Endothelial cell of umbilical vein (primary cell): ENCODE results near the gene TSC22D1. TPM values are rescaled to one million over a fixed set of nuclear protein-coding genes. Genes with fewer than 3 reads are reported as not detected.

ENCODE experiments used
- BruUV-seq: library from RNA; stranded (reverse); fragments of 400-500 nt; replicated peaks from 2 replicates; lab custom pipeline; 2021; lab: Mats Ljungman, UMichigan
- CTCF ChIA-PET: fragments of 300-600, 350-600 bp; sonication (Branson Sonifier 250); formaldehyde crosslinking; loops from one replicate; lab custom pipeline; 2021; ENCODE audit warnings: antibody characterized with exemption, inconsistent platforms; lab: Charles Lee
- POLR2A ChIA-PET: fragments of 300-600, 350-600 bp; sonication (Branson Sonifier 250); formaldehyde crosslinking; loops from one replicate; lab custom pipeline; 2021; ENCODE audit warnings: antibody characterized with exemption, inconsistent platforms; lab: Charles Lee
- DNase-seq: peaks from one replicate; pipeline ENCODE4 v3.0.0-alpha.2; 2011; ENCODE audit warnings: low read depth, low spot score
- FAIRE-seq: peaks from 2 replicates; lab custom pipeline; 2011; peaks lifted over from hg19 to GRCh38; lab: Jason Lieb, UNC
- H2AFZ ChIP-seq: 2 replicates; pipeline ENCODE4 v1.6.0; 2012; ENCODE audit warnings: low read depth, low read length, control low read depth, inconsistent platforms
- H3K27ac ChIP-seq: 2 replicates; pipeline ENCODE4 v1.5.1; 2011; ENCODE audit warnings: low read depth, mild to moderate bottlenecking, control low read depth, low read length, moderate library complexity; ENCODE audit not compliant: insufficient read depth
- H3K27me3 ChIP-seq, 2 experiments: 2 replicates each; pipeline versions ENCODE4 v1.6.0 to v1.6.1; 2011; ENCODE audit warnings: low read length in 2 of 2, mixed read lengths in 1 of 2; ENCODE audit not compliant: control insufficient read depth in 2 of 2, insufficient read depth in 2 of 2
- H3K36me3 ChIP-seq, 2 experiments: 2 replicates in 1 of 2; 3 replicates in 1 of 2; pipeline ENCODE4 v1.5.1; 2011; ENCODE audit warnings: low read length in 2 of 2, mild to moderate bottlenecking in 1 of 2, moderate library complexity in 1 of 2; ENCODE audit not compliant: control insufficient read depth in 2 of 2, insufficient read depth in 2 of 2; ENCODE audit errors: extremely low read depth in 1 of 2
- H3K4me1 ChIP-seq: 3 replicates; pipeline ENCODE4 v1.5.1; 2011; ENCODE audit warnings: mild to moderate bottlenecking, low read length; ENCODE audit not compliant: control insufficient read depth, insufficient read depth; ENCODE audit errors: extremely low read depth
- H3K4me2 ChIP-seq: 2 replicates; pipeline ENCODE4 v1.6.1; 2011; ENCODE audit warnings: low read length, control low read depth, mixed read lengths; ENCODE audit not compliant: insufficient read depth
- H3K4me3 ChIP-seq, 3 experiments: fragments of 200-600 bp in 1 of 3; sonication (generic), shearing (Covaris generic) in 1 of 3; replicated peaks in 1 of 3; 2 replicates each; pipeline ENCODE4 v1.5.1; 2011 to 2016; ENCODE audit warnings: control low read depth in 3 of 3, low read length in 3 of 3, mild to moderate bottlenecking in 2 of 3, inconsistent platforms in 1 of 3, low read depth in 1 of 3, moderate library complexity in 1 of 3; ENCODE audit not compliant: insufficient read depth in 1 of 3
- H3K79me2 ChIP-seq: 2 replicates; pipeline ENCODE4 v1.6.0; 2012; ENCODE audit warnings: low read length, inconsistent platforms; ENCODE audit not compliant: control insufficient read depth, insufficient read depth
- H3K9ac ChIP-seq: replicated peaks from 2 replicates; pipeline ENCODE3; 2011; ENCODE audit warnings: low read length, control low read depth; ENCODE audit not compliant: insufficient read depth; ENCODE audit errors: extremely low read depth
- H3K9me1 ChIP-seq: replicated peaks from 3 replicates; pipeline ENCODE4 v1.6.0; 2011; ENCODE audit warnings: mild to moderate bottlenecking, low read length; ENCODE audit not compliant: control insufficient read depth, insufficient read depth; ENCODE audit errors: extremely low read depth
- H3K9me3 ChIP-seq: replicated peaks from 2 replicates; pipeline ENCODE4 v1.5.1; 2012; ENCODE audit warnings: low read length, inconsistent platforms; ENCODE audit not compliant: control insufficient read depth, insufficient read depth
- H4K20me1 ChIP-seq: replicated peaks from 2 replicates; pipeline ENCODE3; 2011; ENCODE audit warnings: mild to moderate bottlenecking, low read length; ENCODE audit not compliant: control insufficient read depth, insufficient read depth; ENCODE audit errors: extremely low read depth
- CTCF ChIP-seq, 2 donors: IDR thresholded peaks; 1 replicate in 1 of 2; 2 replicates in 1 of 2; pipeline ENCODE4 v1.5.1; 2011; ENCODE audit warnings: low read length in 2 of 2, mild to moderate bottlenecking in 2 of 2, moderate library complexity in 2 of 2, control low read depth in 1 of 2, inconsistent platforms in 1 of 2, low read depth in 1 of 2; ENCODE audit not compliant: insufficient read depth in 1 of 2; ENCODE audit errors: extremely low read depth in 1 of 2
- EZH2 ChIP-seq: IDR thresholded peaks from 2 replicates; pipeline ENCODE4 v1.6.1; 2012; ENCODE audit warnings: borderline replicate concordance, low read depth, mild to moderate bottlenecking, moderate library complexity, low read length, inconsistent platforms; ENCODE audit not compliant: severe bottlenecking
- FOS ChIP-seq: IDR thresholded peaks from 2 replicates; pipeline ENCODE4 v1.6.1; 2011; ENCODE audit warnings: mild to moderate bottlenecking, low read length, moderate library complexity, borderline replicate concordance; ENCODE audit not compliant: insufficient read depth
- GATA2 ChIP-seq: IDR thresholded peaks from 2 replicates; pipeline ENCODE4 v1.7.0; 2011; ENCODE audit warnings: low read depth, mild to moderate bottlenecking, moderate library complexity, mixed read lengths, low read length; ENCODE audit not compliant: insufficient read length, insufficient read depth
- JUN ChIP-seq: IDR thresholded peaks from 2 replicates; pipeline ENCODE4 v1.6.1; 2011; ENCODE audit warnings: borderline replicate concordance, low read depth; ENCODE audit not compliant: insufficient read length, insufficient read depth
- MAX ChIP-seq: IDR thresholded peaks from 2 replicates; pipeline ENCODE4 v1.6.1; 2011; ENCODE audit not compliant: insufficient read depth, insufficient read length
- MYC ChIP-seq: IDR thresholded peaks from one replicate; pipeline ENCODE4 v1.6.1; 2011; ENCODE audit warnings: mild to moderate bottlenecking, low read depth, low read length
- POLR2A ChIP-seq: IDR thresholded peaks from 2 replicates; pipeline ENCODE4 v1.6.1; 2012; ENCODE audit warnings: low read depth, mild to moderate bottlenecking, control low read depth, low read length
- POLR2AphosphoS5 ChIP-seq: IDR thresholded peaks from 2 replicates; pipeline ENCODE4 v1.6.1; 2012; ENCODE audit warnings: low read depth, mild to moderate bottlenecking, control low read depth, low read length, moderate library complexity; ENCODE audit not compliant: insufficient read depth
- dilution Hi-C: fragments of 300-500 bp; cut with MboI; formaldehyde crosslinking; loops from one replicate; pipeline ENCODE4 v1.15.0; 2019; ENCODE audit warnings: low sequenced_read_pairs; ENCODE audit not compliant: extremely low pct_ligation_motif_present
- intact Hi-C: fragments of 100-400 bp; cut with micrococcal nuclease; formaldehyde crosslinking; loops from one replicate; pipeline ENCODE4 v1.10.0; 2022
- polyA plus RNA-seq, 4 experiments: library from polyadenylated mRNA; depleted of rRNA in 3 of 4; stranded (reverse) in 3 of 4; unstranded in 1 of 4; fragments of >200 nt; gene quantifications; 2 replicates each; pipeline versions ENCODE4 v1.2.1 to v1.2.3, GENCODE V29; 2011 to 2012; ENCODE audit warnings: missing spikeins in 1 of 4
- total RNA-seq: library from RNA; stranded (reverse); gene quantifications from 2 replicates; pipeline ENCODE4 v1.2.3, GENCODE V29; 2021

Gene TSC22D1
- total and polyA plus RNA-seq, 2 donors (not counting 3 experiments of a cell fraction or from before 2014, with no cell fraction given), result 47.7 to 51.8 TPM

GRCh38 chr13:44451126-44451525 is 125.0 kb downstream of the TSC22D1 start:
- H3K27me3 ChIP-seq, result no peaks in the 10 kb centered on the region
- TF ChIP-seq JUN (no peak), GATA2 (no peak), FOS (no peak), EZH2 (no peak), CTCF (IDR thresholded peaks at IDR 0.05; ENCODE audit: extremely low read depth in 1 of 2, insufficient read depth in 1 of 2, low read depth in 1 of 2, low read length in 2 of 2) (no peak), MYC (no peak), MAX (no peak), POLR2AphosphoS5 (no peak), POLR2A (no peak)
- FAIRE-seq, result no peak
- H4K20me1 ChIP-seq, result no peaks in the 10 kb centered on the region
- no peaks in the 10 kb centered on the region for H3K9me1 ChIP-seq
- H3K4me1 ChIP-seq, result no peaks in the 10 kb centered on the region
- CTCF ChIA-PET, result no interaction called here
- no peaks in the 10 kb centered on the region for H3K79me2 ChIP-seq
- H3K4me3 ChIP-seq, result no peak overlapping the region
- no peak overlapping the region for H2AFZ ChIP-seq
- BruUV-seq, result no TSS peak
- H3K9me3 ChIP-seq, result no peaks in the 10 kb centered on the region
- no peak for DNase-seq
- H3K9ac ChIP-seq, result no peak overlapping the region
- H3K36me3 ChIP-seq, result no peaks in the 10 kb centered on the region
- H3K4me2 ChIP-seq, result no peak overlapping the region
- intact Hi-C loops (no loop called here), dilution Hi-C loops (loop anchor here (25.0 kb wide), 1 partner anchor 539 kb away; no protein-coding TSS in a partner anchor)
- POLR2A ChIA-PET, result no interaction called here
- no peak overlapping the region for H3K27ac ChIP-seq
